H1 (cell line): Measurements from ENCODE around the gene CISH. TPM values are rescaled to one million over a fixed set of nuclear protein-coding genes. Genes with fewer than 3 reads are reported as not detected.

Experiments
- EGR1 ChIP-seq: IDR thresholded peaks from 2 replicates; pipeline ENCODE4 v1.6.1; 2011; ENCODE audit warnings: low read depth, low read length, borderline replicate concordance
- NRF1 ChIP-seq: IDR thresholded peaks from 2 replicates; pipeline ENCODE4 v1.6.1; 2011; ENCODE audit warnings: mild to moderate bottlenecking, low read depth, low read length, improper control_type of control experiment
- POLR2AphosphoS5 ChIP-seq: IDR thresholded peaks from 2 replicates; pipeline ENCODE4 v1.6.1; 2011; ENCODE audit warnings: low read depth, low read length
- RFX5 ChIP-seq: IDR thresholded peaks from 2 replicates; pipeline ENCODE4 v1.6.1; 2011; ENCODE audit warnings: low read depth, low read length, improper control_type of control experiment, borderline replicate concordance
- TCF12 ChIP-seq: IDR thresholded peaks from 2 replicates; pipeline ENCODE4 v1.6.1; 2011; ENCODE audit warnings: low read depth, mild to moderate bottlenecking, low read length
- polyA plus RNA-seq, 7 experiments: library from polyadenylated mRNA; depleted of rRNA in 3 of 7; stranded (reverse) in 5 of 7; unstranded in 2 of 7; fragments of >200 nt in 5 of 7; fragments of 200-250 nt in 2 of 7; gene quantifications; 1 replicate in 5 of 7; 2 replicates in 1 of 7; 4 replicates in 1 of 7; pipeline versions ENCODE4 v1.2.1 to v1.2.3, GENCODE V29; 2011 to 2013; ENCODE audit warnings: missing spikeins in 2 of 7, mixed read lengths in 2 of 7
- total RNA-seq: library from RNA; stranded (reverse); fragmentation: NEBNext Ultra II Directional; extraction: Animal tissue kit (Norgen Biotek cat#: 25700); gene quantifications from 2 replicates; pipeline ENCODE4 v1.2.1, GENCODE V29; 2021
- TF ChIP-seq, protein P1 (sequence below): IDR thresholded peaks from 2 replicates; pipeline ENCODE4 v1.6.1; 2012; ENCODE audit warnings: inconsistent platforms
- TF ChIP-seq, protein P2 (sequence below), 3 experiments: IDR thresholded peaks; 1 replicate in 2 of 3; 2 replicates in 1 of 3; pipeline versions ENCODE4 v1.5.1 to v1.6.1; 2011; ENCODE audit warnings: low read length in 3 of 3, mild to moderate bottlenecking in 3 of 3, inconsistent platforms in 2 of 3, low read depth in 1 of 3, moderate library complexity in 1 of 3; ENCODE audit not compliant: insufficient read depth in 1 of 3; ENCODE audit errors: control extremely low read depth in 1 of 3

Gene CISH
- total and polyA plus RNA-seq, 2 of the 8 experiments (the other 6 are each of a cell fraction or from before 2014, with no cell fraction given), result 1.9 to 2.2 TPM

DNA sequence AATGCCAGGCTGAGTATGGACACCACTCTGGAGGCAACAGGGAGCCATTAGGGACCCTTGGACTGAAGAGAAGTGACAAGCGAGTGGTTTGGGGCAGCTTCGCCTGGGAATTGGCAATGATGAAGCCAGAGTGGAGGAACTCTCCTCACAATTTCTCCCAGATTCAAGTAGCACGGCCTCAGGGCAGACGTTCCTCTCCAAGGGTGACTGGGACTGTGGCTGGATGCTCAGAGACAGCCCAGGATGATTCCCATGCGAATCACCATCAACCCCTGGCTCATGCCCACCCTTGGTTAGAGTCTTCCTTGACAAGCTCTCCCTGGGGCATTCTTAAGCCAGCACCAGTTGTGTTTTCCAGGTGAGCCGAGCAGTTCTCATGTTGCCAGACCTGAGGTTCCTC, 46.8 kb upstream of the CISH start (continued):
- TF ChIP-seq, protein P1, sequence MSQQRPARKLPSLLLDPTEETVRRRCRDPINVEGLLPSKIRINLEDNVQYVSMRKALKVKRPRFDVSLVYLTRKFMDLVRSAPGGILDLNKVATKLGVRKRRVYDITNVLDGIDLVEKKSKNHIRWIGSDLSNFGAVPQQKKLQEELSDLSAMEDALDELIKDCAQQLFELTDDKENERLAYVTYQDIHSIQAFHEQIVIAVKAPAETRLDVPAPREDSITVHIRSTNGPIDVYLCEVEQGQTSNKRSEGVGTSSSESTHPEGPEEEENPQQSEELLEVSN, result no peak
- TF ChIP-seq EGR1 (no peak), NRF1 (no peak), TCF12 (no peak), POLR2AphosphoS5 (no peak), RFX5 (no peak)
- TF ChIP-seq, protein P2, sequence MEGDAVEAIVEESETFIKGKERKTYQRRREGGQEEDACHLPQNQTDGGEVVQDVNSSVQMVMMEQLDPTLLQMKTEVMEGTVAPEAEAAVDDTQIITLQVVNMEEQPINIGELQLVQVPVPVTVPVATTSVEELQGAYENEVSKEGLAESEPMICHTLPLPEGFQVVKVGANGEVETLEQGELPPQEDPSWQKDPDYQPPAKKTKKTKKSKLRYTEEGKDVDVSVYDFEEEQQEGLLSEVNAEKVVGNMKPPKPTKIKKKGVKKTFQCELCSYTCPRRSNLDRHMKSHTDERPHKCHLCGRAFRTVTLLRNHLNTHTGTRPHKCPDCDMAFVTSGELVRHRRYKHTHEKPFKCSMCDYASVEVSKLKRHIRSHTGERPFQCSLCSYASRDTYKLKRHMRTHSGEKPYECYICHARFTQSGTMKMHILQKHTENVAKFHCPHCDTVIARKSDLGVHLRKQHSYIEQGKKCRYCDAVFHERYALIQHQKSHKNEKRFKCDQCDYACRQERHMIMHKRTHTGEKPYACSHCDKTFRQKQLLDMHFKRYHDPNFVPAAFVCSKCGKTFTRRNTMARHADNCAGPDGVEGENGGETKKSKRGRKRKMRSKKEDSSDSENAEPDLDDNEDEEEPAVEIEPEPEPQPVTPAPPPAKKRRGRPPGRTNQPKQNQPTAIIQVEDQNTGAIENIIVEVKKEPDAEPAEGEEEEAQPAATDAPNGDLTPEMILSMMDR (IDR thresholded peaks at IDR 0.05; ENCODE audit: control extremely low read depth in 1 of 3, insufficient read depth in 1 of 3, low read depth in 1 of 3, low read length in 3 of 3), result no peak
- TF ChIP-seq, all 59 proteins: peak for 0
